Mesenteric fat pad (tissue), 1 donor: Measurements from ENCODE around the gene SEC14L1. TPM values are rescaled to one million over a fixed set of nuclear protein-coding genes. Genes with fewer than 3 reads are reported as not detected.
"Not testable (repeated sequence)": the region's sequence is repeated elsewhere in the genome, so short reads cannot be mapped to it uniquely, and the experiment has no call there.

ENCODE experiments used
- DNase-seq: peaks from one replicate; pipeline ENCODE4 v3.0.0-alpha.2; 2020; ENCODE audit warnings: low spot score
- long read RNA-seq: library from polyadenylated mRNA; unstranded; transcript quantifications from one replicate; pipeline ENCODE4 v2.0.0, GENCODE V29; 2020
- total RNA-seq: library from RNA; stranded (reverse); fragmentation: NEBNext Ultra II Directional; extraction: Animal tissue kit (Norgen Biotek cat#: 25700); gene quantifications from one replicate; pipeline ENCODE4 v1.2.1, GENCODE V29; 2021
- donor health status: DM: yes; HTN: yes; CAD: no.

Gene SEC14L1
- 192 TPM for total RNA-seq
- long read RNA-seq, full-length matches to known transcripts = 50 of 158 reads
- long read RNA-seq, partial matches to known transcripts = 43 of 158 reads
- long read RNA-seq, other reads (novel, unspliced or antisense) = 65 of 158 reads

- no peak for DNase-seq
Measured at GRCh38 chr17:77140878-77141767, at the start of gene SEC14L1. TSS of gene SEC14L1 (plus strand) at chr17:77140969. CDS start at chr17:77143597, 2,628 bp downstream.

GRCh38 chr17:77092025-77092424 lies 48.7 kb upstream of the SEC14L1 start:
- no peak for DNase-seq

- DNase-seq = no peak
Measured at GRCh38 chr17:77095461-77095860, 45.3 kb upstream of the SEC14L1 start.

GRCh38 chr17:77096570-77097214 lies 44.1 kb upstream of the SEC14L1 start:
- no peak for DNase-seq

DNA sequence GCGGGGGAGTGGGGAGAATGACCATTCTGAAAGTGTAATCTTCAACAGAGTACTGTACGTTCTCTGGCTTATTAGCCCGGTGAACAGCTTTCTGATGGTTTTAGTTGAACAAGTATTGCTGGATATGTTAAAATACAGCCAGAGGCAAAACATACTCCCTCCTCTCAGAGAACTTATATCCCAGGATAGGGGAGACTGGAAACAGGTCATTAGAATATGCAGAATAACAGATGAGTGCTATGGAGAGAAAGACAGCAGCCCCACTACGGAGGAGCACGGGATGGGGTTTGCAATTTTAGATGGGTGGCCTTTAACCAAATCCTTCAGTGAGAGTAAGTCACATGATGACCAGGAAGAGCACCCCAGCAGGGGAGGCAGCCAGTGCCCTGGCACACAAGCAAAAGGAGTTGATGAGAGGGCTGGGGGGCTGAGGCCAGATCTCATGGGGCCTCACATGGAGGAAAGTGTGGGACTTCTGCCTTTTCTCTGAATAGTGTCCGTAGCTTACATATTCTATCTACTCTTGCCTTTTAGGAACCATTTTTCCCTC lies 43.1 kb upstream of the SEC14L1 start:
- no peak for DNase-seq

- no peak for DNase-seq
Measured at GRCh38 chr17:77098884-77099545, 41.8 kb upstream of the SEC14L1 start.

DNA sequence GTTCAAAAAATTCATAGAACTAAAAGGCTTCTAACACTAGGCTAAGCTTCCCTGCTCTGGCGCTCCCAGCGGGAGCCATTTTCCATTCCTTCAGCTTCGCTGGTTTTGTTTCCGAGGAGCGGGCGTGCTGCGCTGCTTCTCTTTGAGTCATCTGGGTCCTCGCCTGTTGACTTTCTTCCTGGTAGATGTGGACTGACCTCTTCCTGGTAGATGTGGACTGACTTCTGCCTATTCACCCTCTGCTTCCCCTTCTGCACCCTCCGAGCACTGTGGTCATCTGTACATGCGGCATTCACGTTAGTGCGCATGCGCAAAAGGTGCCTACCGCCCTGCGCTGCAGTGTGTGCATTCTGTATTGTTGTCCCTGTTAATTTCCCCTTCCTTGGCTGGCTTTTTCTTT lies 40.8 kb upstream of the SEC14L1 start:
- DNase-seq = no peak

DNA sequence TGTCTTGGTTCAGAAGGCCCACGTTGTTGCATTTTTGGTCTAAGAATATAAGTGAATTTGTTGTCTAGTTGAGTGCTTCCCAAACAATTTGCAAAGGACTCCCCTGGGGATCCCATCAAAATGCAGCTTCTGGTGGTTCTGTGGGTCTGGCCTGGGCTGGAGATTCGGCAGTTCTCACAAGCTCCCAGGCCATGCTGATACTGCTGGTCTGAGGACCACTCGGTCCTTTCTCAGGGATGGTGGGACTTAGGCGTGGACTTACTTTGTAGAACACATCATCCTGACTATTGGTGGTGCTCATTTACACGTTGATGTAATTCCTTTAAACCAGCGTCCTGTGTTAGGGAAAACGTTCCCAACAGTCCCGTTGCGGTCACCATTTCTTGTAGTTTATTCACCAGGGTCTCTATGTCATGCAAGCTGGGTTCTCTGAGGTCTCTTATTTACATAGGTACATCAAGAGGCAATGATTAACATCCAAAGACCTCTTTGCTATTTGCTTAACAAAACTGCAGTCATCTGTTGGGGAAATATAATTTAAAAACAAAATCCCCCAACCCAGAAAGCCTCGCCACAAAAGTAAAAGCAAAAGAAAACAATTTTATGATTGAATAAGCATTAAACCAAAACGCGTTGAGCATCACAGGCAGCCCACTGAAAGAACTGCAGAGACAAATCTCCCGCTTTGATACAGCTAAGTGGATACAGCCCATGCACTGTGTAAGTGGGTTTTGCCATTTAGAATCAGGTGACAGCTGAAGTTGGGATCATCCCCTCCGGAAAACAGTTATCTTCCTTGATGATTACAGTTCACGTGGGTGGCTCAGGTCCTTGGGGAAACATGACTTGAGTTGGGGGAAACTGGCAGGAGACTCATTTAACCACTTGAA lies 39.0 kb upstream of the SEC14L1 start:
- no peak for DNase-seq

- DNase-seq = not testable (repeated sequence)
Measured at GRCh38 chr17:77102411-77103134, 38.2 kb upstream of the SEC14L1 start.

DNA sequence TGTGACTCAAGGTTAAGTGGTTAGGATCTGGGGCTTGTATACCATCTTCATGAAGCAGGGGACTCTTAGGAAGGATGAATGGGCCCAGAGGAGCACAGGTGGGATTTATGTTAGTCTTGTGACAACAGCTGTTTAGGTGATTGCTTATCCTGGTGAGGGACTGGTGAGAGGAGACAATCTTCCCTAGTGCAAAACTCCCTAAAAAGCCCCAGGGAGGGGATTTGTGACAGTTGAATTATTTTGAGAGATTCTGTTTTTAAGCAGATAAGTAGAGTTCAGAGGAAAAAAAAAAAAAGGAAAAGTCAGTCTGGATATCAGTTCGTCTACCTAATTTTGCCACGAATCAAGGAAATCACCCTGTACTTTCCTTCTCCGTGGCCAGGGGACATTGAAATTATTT lies 35.1 kb upstream of the SEC14L1 start:
- DNase-seq = no peak

DNA sequence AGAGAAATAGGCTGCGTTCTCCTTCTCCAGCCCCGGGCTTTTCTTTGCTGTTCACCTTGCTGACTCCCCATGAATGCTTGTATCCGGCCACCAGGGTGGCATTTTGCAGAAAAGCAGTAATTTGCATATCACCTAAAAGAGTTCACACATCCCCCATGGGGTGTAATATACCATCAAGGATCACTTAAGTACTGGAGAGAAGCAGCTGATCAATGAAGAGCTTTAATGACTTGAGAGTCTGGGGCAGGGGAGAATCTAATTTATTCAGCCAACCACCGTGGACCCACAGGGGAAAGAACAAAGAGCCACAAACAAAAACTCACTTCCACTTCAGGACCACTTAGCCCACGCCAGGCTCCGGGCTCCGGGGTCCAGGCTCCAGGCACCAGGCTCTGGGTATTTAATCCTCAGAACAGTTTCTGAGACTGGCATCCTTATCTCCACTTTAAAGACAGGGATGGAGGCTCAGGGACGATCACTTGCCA lies 33.9 kb upstream of the SEC14L1 start:
- DNase-seq = no peak

GRCh38 chr17:77107506-77108433 lies 33.0 kb upstream of the SEC14L1 start:
- DNase-seq = no peak

DNA sequence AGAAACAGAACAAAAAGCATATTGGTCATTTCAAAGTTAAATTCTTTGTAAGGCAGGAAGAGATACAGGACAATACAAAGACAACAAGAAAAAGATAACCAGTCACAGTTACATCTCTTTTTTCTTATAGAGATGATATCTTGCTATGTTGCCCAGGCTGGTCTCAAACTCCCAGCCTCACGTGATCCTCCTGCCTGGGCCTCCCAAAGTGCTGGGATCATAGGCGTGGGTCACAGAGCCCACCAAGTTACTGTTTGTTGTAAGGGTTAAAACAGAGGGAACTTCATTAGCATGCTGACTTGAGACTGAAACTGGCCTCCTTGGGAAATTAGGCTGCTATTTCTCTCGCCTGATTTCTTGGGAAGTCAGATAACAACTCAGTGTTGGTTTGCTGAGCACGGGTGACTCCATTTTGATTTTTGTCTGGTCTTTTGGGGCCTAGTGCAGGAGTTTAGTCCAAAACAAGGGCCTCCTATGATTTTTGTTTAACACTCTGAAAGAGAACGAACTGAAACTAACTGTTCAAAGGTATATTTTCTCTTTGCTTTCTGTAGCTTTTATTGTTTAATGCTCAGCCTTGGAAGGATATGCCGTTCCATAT lies 31.5 kb upstream of the SEC14L1 start:
- no peak for DNase-seq

DNA sequence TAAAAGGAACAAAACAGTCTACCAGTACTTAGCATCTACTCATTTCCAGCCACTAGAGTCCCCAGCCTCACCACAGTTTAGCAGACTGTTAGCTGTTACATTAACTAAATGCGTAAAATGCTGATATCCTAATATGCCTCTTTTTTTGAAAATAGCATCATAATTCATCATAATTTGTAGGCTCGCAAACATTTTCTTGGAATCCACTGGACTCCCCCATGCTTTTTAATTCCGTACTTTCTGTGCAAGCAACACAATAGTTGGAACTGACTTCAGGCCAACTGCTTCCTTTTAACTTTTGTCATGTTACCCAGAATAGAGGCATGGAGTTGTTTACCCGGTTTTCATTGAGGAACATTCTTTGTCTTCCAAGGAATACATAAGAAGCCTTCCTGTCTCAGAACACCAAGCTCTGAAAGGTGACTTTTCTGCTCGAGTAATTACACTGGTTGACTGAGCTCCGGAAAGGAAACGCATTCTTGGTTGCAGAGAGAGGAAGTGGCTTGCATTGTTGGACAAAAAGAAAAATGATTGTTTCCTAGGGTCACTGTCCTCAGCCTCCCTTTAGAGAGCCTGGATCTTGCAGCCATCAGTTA lies 30.9 kb upstream of the SEC14L1 start:
- DNase-seq = no peak

- DNase-seq = not testable (repeated sequence)
Measured at GRCh38 chr17:77111165-77111933, 29.4 kb upstream of the SEC14L1 start.

GRCh38 chr17:77111934-77112296 lies 28.9 kb upstream of the SEC14L1 start:
- DNase-seq = no peak

GRCh38 chr17:77115510-77115909 lies 25.3 kb upstream of the SEC14L1 start:
- no peak for DNase-seq
